Measurements from ENCODE around the gene FGD3. TPM values are rescaled to one million over a fixed set of nuclear protein-coding genes. Genes with fewer than 3 reads are reported as not detected.

Gene FGD3
- total RNA-seq, 1 experiment from 2014 or later = 1.8 TPM

- no peak for DNase-seq
- H2BK20ac ChIP-seq (ENCODE audit: low read depth, low read length, poor library complexity, severe bottlenecking) = no peak overlapping the region
- H3K9me3 Mint-ChIP-seq = no peaks in the 10 kb centered on the region
- no peak overlapping the region for H3K27ac ChIP-seq (ENCODE audit: insufficient read length, low read depth, low read length)
- H3K79me1 ChIP-seq (ENCODE audit: insufficient read depth, low read depth, low read length, poor library complexity, severe bottlenecking) = no peaks in the 10 kb centered on the region
- no peak overlapping the region for H2BK120ac ChIP-seq (ENCODE audit: low read depth, low read length, poor library complexity, severe bottlenecking)
- no peak overlapping the region for H2BK5ac ChIP-seq (ENCODE audit: insufficient read length, low read length)
- no peak overlapping the region for H3K4ac ChIP-seq (ENCODE audit: low read depth, low read length)
- no peak overlapping the region for H3K23ac ChIP-seq (ENCODE audit: insufficient read length, low read depth, low read length)
- no CpG with 5 or more reads among the region's 1 CpG for WGBS (ENCODE audit: extremely low coverage, insufficient read length, low lambda C conversion rate)
- H3K9me3 ChIP-seq (ENCODE audit: control insufficient read depth, low read depth, low read length) = no peaks in the 10 kb centered on the region
- H2BK12ac ChIP-seq (ENCODE audit: insufficient read length, low read depth, low read length) = no peak overlapping the region
- no peak overlapping the region for H2AFZ ChIP-seq (ENCODE audit: low read length)
- no peak overlapping the region for H4K5ac ChIP-seq (ENCODE audit: insufficient read length, low read depth, low read length)
- H4K20me1 ChIP-seq (ENCODE audit: control insufficient read depth, insufficient read depth, insufficient read length) = no peaks in the 10 kb centered on the region
- H3K4me1 Mint-ChIP-seq = peaks cover 2 to 7% of the 10 kb centered on the region in 2 experiments; a peak in 3 of 4 replicates
- no peak overlapping the region for H4K91ac ChIP-seq (ENCODE audit: insufficient read length, low read depth, low read length)
- H3K79me2 ChIP-seq (ENCODE audit: insufficient read depth, low read length) = no peaks in the 10 kb centered on the region
- no peaks in the 10 kb centered on the region for H3K23me2 ChIP-seq (ENCODE audit: insufficient read length, low read depth, low read length, poor library complexity, severe bottlenecking)
- H3K18ac ChIP-seq (ENCODE audit: insufficient read length, low read depth, low read length) = no peak overlapping the region
- 0 out of 2 replicates have a peak, but pooled peaks cover 2% of the 10 kb centered on the region for H3K4me1 ChIP-seq (ENCODE audit: insufficient read depth, low read length)
- H3K9ac ChIP-seq (ENCODE audit: extremely low read depth, insufficient read length, low read length) = no peak overlapping the region
- H3K4me2 ChIP-seq (ENCODE audit: insufficient read depth, insufficient read length, low read length) = no peak overlapping the region
- no peaks in the 10 kb centered on the region for H3K36me3 Mint-ChIP-seq (ENCODE audit: insufficient read depth in 1 of 3, low read depth in 3 of 3)
- no peak for TF ChIP-seq CTCF (conservative IDR thresholded peaks at IDR 0.05)
- H3K14ac ChIP-seq (ENCODE audit: insufficient read depth, low read length) = no peak overlapping the region
- no peak overlapping the region for H3K56ac ChIP-seq (ENCODE audit: insufficient read length, low read depth, low read length)
- H3K27me3 ChIP-seq (ENCODE audit: insufficient read depth, low read length) = no peaks in the 10 kb centered on the region
- no peak overlapping the region for H3T11ph ChIP-seq (ENCODE audit: low read length)
- H3K27me3 Mint-ChIP-seq (ENCODE audit: low read depth) = peaks cover 7% of the 10 kb centered on the region
- no peak overlapping the region for H4K8ac ChIP-seq (replicated peaks; ENCODE audit: insufficient read length, low read depth, low read length)
- H2BK15ac ChIP-seq (ENCODE audit: low read depth, low read length) = no peak overlapping the region
- H3K4me3 Mint-ChIP-seq = no peak overlapping the region
- H3K27ac Mint-ChIP-seq = peak overlapping the region in 1 of 3 experiments; percentile 36; a peak in 1 of 7 replicates
- no peak overlapping the region for H2AK5ac ChIP-seq (ENCODE audit: insufficient read length, low read length)
Measured at GRCh38 chr9:92920437-92920836, 26.9 kb upstream of the FGD3 start.
